HL-60/S4 treated with phorbol 12-myristate 13-acetate at 8.2 ng/mL for 4 days and 3 days (cell line): ENCODE data around the gene HAPLN2.
"Not testable (repeated sequence)": the region's sequence is repeated elsewhere in the genome, so short reads cannot be mapped to it uniquely, and the experiment has no call there.

Experiments
- in situ Hi-C: fragments of 300-500 bp; cut with MboI; formaldehyde crosslinking; loops from 2 replicates; pipeline ENCODE4 v1.15.0; 2022; ENCODE audit warnings: low sequenced_read_pairs

The HAPLN2 gene

GRCh38 chr1:156591432-156592157 is 27.6 kb upstream of the HAPLN2 start, which contains the start of gene NAXE:
NAXE (plus strand) TSS chr1:156591776; CDS start chr1:156591805, 29 bp downstream.
- in situ Hi-C loops = no loop called here

DNA sequence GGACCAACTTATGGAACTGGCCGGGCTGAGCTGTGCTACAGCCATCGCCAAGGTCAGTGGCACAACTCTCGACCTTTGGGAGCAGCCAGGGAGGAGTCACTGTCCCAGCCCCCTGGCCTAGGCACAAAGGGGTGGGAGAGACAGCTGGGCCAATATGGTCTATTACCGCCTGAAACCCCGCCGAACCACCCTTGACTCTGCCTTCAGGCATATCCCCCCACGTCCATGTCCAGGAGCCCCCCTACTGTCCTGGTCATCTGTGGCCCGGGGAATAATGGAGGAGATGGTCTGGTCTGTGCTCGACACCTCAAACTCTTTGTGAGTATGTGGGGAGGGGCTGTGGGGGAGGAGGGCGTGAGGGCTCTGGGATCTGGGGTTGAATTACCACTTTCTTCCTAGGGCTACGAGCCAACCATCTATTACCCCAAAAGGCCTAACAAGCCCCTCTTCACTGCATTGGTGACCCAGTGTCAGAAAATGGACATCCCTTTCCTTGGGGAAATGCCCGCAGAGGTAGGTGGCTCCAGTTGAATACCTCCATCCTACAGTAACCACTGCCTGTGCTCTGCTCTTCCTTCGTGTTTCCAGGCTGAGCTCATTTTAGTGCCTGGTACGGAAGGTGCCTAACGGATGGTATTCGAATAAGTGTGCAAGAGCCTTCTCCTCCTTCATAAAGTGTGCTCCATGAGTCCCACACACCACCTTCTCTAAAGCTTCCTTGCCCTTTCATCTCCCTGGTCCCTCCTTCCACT is 26.9 kb upstream of the HAPLN2 start:
- in situ Hi-C loops = no loop called here

- in situ Hi-C loops = no loop called here
Measured at GRCh38 chr1:156592910-156593660, 26.1 kb upstream of the HAPLN2 start.

DNA sequence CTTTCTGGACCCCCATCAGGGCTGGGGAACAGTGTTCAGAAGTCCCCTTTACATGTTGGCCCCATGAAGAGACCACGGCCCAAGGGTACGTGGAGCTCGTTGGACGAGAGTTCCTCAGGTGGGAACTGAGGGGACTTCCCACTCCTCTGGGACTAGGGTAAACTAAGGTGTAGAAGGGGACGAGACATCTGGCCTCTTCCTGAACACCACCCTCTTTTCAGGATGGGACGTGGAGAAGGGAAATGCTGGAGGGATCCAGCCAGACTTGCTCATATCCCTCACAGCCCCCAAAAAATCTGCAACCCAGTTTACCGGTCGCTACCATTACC is 25.6 kb upstream of the HAPLN2 start:
- in situ Hi-C loops = no loop called here

GRCh38 chr1:156594190-156594589 is 25.0 kb upstream of the HAPLN2 start:
- in situ Hi-C loops = no loop called here

DNA sequence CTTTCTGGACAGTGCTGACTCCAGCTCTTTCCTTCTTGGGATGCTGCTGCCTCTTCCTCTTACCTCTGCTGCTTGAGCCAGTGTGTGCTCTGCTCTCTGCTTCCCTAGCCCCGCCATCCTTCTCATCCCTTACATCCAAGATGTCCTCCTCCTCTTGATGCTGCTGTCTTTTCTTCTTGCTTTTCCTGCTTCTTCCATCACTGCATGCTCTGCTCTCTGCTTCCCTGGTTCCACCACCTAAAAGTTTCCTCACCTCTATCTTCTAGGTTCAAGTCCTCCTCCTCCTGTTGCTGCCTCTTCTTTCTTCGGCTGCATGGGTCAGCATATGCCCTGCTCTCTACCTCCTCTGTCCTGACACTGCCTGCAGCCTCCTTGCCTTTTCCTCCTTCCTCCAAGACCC is 24.2 kb upstream of the HAPLN2 start:
- in situ Hi-C loops = no loop called here

- in situ Hi-C loops = no loop called here
Measured at GRCh38 chr1:156596426-156596825, 22.8 kb upstream of the HAPLN2 start.

- in situ Hi-C loops = no loop called here
Measured at GRCh38 chr1:156598125-156598524, 21.1 kb upstream of the HAPLN2 start.

GRCh38 chr1:156598731-156599432 is 20.3 kb upstream of the HAPLN2 start:
- in situ Hi-C loops = no loop called here

DNA sequence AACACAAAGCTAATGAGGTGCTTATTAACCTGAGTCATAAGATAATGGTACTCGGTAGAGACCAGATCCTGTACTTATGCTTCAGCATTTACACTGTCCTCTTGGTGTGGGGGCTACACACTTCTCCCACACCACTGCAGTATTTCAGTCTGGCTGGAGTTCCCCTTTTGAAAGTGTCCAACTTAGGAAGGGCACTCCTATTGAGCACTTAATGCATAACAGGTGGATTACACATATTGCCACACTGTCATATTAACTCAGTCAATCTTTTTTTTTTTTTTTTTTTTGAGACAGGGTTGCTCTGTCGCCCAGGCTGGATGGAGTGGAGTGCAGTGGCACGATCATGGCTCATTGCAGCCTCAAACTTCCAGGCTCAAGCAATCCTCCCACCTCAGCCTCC is 19.4 kb upstream of the HAPLN2 start:
- in situ Hi-C loops = loop anchor here (10.0 kb wide), 1 partner anchor 145 kb away; no protein-coding TSS in a partner anchor

DNA sequence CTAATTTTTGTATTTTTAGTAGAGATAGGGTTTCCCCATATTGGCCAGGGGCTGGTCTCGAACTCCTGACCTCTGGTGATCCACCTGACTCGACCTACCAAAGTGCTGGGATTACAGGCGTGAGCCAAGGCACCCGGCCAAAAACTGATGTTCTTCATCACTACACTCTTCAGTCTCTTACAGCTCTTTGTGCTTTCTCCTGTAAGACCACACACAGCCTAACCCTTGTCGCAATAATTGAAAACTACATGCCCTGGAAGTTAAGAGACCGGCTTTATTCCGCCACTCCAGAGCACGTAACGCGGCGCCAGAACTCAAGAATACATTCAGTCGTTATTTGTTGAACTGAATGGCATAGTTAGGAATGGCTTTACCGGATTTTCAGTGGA is 18.5 kb upstream of the HAPLN2 start:
- in situ Hi-C loops = loop anchor here (10.0 kb wide), 1 partner anchor 146 kb away; no protein-coding TSS in a partner anchor

- in situ Hi-C loops = loop anchor here (10.0 kb wide), 1 partner anchor 146 kb away; no protein-coding TSS in a partner anchor
Measured at GRCh38 chr1:156601122-156601830, 17.9 kb upstream of the HAPLN2 start, which contains the start of gene GPATCH4. GPATCH4 (minus strand) TSS chr1:156601479.

DNA sequence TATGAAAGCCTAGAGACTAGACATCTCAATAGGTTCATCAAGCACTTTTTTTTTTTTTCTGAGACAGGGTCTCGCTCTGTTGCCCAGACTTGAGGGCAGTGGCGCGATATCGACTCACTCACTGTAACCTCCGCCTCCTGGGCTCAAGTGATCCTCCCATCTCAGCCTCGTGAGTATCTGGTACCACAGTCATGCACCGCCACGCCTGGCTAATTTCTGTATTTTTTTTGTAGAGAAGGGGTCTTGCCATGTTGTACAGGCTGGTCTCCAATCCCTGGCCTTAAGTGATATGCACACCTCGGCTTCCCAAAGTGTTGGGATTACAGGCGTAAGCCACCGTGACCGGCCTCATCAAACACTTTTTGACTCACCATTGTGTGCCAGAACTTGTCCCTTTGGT is 17.3 kb upstream of the HAPLN2 start:
- in situ Hi-C loops = loop anchor here (10.0 kb wide), 1 partner anchor 147 kb away; no protein-coding TSS in a partner anchor

DNA sequence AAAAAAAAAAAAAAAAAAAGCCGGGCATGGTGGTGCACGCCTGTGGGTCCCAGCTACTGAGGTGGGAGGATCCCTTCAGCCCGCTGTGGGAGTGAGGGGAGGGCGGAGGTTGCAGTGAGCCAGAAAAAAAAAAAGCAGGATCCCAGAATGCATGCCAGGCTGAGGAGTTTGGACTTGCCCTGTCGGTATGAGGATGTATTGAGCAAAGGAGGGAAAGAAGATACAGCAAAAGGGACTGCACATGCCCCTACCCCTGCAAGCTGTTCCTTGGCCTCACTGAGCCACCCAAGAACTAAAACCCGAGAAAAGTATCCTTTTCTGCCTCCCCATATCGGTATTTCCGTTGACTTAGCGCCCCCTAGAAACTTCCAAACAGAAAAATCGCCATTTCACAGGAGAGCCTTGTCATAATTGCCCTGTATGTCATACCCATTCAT is 16.6 kb upstream of the HAPLN2 start:
- in situ Hi-C loops = loop anchor here (10.0 kb wide), 1 partner anchor 148 kb away; no protein-coding TSS in a partner anchor

GRCh38 chr1:156607344-156607743 is 11.9 kb upstream of the HAPLN2 start:
- in situ Hi-C loops = loop anchor here (10.0 kb wide), 1 partner anchor 153 kb away; no protein-coding TSS in a partner anchor

- in situ Hi-C loops = loop anchor here (10.0 kb wide), 1 partner anchor 153 kb away; no protein-coding TSS in a partner anchor
Measured at GRCh38 chr1:156608036-156608674, 11.1 kb upstream of the HAPLN2 start.

DNA sequence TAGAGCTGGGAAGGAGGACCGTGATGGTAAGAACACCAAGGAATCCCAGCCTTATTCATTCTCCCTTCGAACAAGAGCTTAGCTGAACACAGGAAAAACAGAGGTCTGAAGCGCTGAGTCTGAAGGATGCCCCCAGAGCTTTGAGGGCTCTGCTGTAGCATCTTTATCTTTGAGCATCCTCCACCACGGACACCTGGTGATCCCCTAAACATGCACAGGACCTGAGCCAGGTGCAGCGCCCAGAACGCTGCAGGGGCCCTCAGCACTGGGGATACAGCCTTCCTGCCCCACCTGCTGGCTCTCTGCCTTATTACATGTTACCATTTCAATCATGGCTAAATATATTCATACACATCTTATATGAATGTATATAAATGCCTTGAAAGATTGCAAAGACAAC is 10.2 kb upstream of the HAPLN2 start:
- in situ Hi-C loops = loop anchor here (10.0 kb wide), 1 partner anchor 154 kb away; no protein-coding TSS in a partner anchor

- in situ Hi-C loops = not testable (repeated sequence)
Measured at GRCh38 chr1:156610072-156610471, 9.1 kb upstream of the HAPLN2 start.

GRCh38 chr1:156612666-156613065 is 6.5 kb upstream of the HAPLN2 start:
- in situ Hi-C loops = no loop called here
